Stimulated activated CD4-positive, alpha-beta T cell treated with anti-CD3 and anti-CD28 coated beads, Interleukin-15, amount 100 ng/mL, for 1 hour (primary cell): ENCODE results near the gene C9orf152.
"Not testable (repeated sequence)": the region's sequence is repeated elsewhere in the genome, so short reads cannot be mapped to it uniquely, and the experiment has no call there.

Source experiments
- DNase-seq, 2 donors: peaks; one replicate each; pipeline ENCODE4 v3.0.0-alpha.2; 2020; ENCODE audit warnings: low read depth in 1 of 2, low spot score in 1 of 2

The C9orf152 gene, protein sequence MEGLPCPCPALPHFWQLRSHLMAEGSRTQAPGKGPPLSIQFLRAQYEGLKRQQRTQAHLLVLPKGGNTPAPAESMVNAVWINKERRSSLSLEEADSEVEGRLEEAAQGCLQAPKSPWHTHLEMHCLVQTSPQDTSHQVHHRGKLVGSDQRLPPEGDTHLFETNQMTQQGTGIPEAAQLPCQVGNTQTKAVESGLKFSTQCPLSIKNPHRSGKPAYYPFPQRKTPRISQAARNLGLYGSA

DNA sequence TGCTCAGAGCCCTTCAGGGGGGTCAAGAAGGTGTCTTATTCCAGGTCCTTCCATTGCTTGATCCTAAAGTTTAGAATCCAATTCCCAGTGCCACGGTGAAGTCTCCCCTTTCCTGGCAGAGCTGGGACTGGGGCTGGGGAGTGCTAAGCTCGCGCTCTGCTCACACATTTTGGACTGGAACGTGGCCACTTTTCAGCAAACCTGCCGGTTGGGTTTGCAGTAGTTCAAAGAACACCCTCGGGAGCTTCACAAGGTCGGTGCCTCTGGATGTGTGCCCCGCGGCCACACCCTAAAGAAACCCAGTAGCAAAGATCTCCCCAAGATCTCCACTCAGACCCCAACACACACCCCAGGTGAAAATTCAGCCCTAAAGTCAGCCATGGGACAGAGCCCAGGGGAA lies at the start of gene C9orf152:
Gene C9orf152, minus strand, starts transcription at position 129 of the 400 bp plus-strand sequence. CDS start 580 bp downstream, outside the sequence.
- no peak for DNase-seq

DNA sequence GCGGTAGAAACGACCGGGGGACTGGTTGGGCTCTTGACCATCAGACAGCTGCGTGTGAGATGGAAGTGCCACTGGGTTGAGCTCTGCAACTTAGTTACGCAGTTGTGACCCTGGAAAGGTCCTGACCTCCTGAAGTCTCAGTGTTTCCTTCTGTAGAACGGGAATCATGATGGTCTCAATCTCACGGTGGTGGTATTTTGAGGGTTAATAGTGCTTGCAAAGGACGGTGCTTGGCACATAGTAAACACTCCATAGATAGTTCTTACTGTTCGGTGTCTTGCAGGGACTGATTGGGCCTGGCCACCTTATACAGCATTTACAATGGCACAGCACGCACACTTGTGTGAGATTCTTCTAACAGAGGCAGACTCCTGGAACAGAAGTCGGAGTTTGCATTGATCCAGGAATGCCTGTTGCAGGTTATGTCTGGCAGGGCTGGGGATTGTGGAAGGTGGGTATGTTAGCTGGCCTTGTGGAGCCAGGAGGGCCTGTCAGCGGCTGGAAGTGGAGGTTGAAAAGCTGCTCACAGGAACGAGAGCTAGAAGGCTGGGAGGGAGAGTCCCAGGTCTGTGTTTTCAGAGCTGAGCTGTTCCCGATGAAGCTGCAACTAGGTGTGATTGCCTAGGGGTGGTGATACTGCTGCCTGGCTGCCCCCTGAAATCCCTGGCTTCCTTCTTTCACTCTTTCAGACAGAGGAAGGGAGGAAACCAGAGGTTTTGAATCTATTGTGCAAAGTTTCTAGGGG lies 49.3 kb upstream of the C9orf152 start:
- DNase-seq: no peak

DNA sequence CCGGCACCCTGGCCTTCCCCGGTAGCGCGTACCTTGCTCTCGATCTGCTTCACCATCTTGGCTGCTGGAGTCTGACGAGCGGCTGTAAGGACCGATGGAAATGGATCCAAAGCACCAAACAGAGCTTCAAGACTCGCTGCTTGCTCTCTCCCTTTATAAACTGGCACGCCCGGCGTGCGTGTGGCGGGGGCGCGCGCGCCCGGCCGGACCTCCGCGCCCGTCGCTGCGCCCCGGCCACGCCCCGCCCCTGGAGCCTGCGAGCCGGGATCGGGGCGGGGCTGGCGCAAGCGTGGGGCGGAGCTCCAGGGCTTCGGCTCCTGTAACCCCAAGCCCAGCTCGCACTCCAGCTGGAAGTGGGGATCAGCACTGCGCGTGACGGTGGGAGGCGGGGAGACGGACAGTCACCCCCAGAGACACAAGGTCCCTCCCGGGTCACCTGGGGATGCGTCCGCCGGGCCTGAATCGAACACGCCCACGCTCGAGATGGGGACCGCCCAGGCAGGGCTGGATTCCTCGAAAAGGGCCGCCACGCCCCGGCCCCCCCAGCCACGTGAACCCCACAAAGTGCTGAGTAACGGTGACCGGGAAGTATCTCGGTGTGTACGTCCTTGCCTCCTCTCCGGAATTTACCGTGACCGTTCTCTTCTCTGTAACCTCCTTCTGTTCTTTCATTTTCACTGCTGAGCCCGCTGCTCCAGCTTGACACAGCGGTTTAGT lies 48.6 kb upstream of the C9orf152 start, which contains the start of gene TXN:
Gene TXN, minus strand, starts transcription at position 128 of the 717 bp plus-strand sequence. Its CDS starts 72 bp downstream, at position 56.
- DNase-seq: peak; percentile 62 to 89

DNA sequence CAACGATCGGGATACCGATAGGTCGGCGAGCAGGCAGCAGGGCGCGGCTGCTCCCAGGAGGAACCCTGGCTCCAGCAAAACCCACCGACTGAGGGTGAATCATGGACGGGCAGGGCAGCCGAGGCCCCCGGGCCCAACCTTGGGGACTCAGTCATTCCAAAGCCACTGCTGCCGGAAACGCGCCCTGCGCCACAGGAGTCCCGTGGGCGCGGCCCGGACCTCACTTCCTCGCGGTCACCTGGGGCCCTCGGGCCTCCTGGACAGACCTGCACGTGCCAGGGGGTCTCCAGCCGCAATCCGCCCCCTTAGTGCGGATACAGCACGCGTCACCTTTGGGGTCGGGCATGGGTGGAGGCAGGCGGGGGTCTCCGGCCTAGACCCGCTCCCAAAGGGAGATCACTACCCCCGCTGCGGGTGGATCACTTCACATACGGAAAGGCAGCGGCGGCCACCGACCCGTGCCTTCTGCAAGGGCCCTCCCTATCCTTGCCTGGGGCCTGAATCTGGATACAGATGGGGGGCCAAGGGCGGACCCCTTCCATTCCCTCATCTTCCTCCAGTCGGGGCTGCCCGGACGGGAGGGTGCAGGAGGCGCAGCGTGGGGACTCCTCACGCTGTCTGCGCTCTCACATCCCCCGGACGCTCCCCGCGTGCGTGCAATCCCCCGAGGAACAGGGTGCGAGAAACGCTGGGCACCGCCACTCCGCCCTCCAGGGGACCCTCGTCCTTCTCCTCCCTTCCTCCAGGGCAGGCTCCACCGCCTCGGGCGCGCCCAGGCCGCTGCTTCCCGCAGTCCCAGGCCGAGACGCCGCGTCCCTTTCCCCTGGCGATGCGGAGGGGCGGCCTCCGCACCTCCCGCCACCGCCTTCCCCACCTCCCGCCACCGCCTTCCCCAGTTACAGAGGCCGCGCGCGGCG lies 47.8 kb upstream of the C9orf152 start:
- DNase-seq: peak; percentile 7 to 36

DNA sequence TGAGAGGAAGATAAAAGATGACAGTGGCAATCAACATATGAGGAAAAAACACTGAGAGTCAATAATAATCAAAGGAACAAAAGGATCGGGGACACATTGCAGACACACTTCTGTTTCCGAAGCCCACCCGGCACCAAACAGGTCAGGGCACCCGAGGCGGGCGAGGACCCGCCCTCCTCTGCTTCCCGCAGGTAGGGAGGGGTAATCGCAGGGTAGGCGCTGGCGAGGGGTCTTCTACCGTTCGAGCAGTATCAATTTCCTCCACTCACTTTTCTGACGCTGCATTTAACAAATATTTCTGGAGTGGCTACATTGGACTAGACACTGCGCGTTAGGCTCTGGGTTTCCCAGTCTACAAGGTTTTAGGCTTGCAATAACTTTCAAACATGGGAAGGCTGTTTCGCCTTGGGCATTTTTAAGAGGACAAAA lies 47.1 kb upstream of the C9orf152 start:
- DNase-seq: no peak

DNA sequence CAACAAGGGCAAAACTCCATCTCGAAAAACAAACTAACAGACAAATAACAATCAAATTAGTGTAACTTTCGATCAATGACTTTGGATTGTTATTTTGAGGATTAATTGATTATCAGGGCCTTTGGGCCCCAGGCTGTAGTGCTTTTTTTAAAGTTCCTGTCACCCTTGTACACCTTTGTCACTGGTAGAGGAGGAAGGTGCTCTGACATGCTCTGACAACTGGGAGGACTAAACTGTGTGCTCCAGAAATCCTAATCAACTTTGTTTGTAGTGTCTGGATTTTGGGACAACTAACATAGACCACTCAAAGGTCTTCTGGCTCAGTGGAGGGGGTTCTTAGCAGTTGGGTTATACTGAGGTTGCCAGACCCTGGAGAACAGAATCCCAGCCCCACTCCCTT lies 46.5 kb upstream of the C9orf152 start:
- DNase-seq: no peak

DNA sequence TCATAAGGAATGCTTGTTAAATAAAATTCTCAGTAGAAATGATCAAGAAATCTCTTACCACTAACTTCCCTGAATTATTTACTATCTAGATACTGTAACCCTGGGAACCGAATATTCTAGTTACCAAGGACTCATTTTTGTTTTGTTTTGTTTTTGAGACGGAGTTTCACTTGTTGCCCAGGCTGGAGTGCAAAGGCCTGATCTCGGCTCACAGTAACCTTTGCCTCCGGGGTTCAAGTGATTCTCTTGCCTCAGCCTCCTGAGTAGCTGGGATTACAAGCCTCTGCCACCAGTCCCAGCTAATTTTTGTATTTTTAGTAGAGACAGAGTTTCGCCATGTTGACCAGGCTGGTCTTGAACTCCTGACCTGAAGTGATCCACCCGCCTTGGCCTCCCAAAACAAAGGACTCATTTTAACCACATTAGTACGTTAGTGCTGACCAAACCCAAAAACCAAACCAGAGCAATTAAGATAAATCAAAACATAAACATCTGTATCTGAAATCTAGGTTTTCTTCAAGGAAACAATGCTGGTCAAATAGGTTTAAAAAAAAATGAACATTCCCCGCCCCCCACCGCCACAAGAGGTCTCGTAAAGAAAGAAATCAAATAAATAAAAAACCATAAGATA lies 44.7 kb upstream of the C9orf152 start:
- no peak for DNase-seq

DNA sequence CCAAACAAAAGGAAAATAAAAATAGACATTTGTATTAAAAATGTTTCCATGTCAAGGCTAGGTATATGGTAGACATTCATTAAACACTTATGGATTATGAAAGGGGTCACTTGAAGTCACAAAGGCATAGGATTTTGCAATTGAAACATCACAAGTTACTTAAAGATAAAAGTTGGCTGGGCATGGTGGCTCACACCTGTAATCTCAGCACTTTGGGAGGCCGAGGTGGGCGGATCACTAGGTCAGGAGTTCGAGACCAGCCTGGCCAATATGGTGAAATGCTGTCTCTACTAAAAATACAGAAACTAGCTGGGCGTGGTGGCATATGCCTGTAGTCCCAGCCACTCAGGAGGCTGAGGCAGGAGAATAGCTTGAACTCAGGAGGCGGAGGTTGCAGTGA lies 43.8 kb upstream of the C9orf152 start:
- DNase-seq: not testable (repeated sequence)

DNA sequence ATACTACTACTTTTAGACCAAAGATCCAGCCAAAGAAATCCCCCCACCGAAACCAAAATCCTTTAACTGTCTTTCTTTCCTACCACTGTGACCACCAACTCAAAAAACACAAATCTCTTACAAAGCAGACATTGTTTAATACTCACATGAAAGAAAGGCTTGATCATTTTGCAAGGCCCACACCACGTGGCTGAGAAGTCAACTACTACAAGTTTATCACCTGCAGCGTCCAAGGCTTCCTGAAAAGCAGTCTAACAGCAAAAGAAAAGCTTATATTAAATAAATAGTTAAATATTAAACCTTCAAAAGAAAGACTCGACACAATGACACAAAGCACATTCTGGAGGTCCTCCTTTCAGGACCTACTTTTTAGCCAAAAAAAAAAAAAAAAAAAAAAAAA lies 43.3 kb upstream of the C9orf152 start:
- DNase-seq: no peak

DNA sequence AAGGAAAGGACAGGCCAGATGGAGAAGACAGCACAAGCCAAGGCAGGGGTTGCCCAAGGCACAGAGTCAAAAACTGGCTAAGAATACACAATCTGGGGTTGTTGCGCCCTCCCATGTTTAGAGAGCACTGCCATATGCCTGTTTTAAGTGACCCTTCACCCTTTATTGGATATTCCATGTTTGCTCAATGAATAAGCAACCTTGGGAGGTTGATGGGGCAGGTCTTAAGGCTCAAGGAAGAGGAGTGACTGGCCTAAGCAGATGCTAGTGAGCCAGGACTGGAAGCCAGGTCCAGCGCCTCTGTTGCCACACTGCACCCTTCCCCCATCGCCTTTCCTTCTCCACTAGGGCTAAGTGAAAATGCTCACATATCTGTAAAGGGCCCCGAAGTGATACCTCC lies 41.6 kb upstream of the C9orf152 start:
- DNase-seq: no peak

DNA sequence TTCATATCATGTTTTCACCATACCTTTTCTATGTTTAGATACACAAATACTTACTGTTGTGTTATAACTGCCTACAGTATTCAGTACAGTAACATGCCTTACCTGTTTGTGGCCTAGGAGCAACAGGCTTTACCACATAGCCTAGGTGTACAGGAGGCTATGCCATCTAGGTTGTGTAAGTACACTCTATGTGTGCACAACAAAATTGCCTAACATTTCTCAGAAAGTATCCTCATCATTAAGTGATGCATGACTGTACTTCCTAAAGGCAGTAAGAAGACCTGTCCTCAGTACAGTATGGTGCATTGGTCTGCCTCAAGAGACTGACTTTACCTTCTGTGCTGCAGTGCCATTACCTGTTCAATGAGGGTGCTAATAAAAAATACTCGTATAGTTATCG lies 40.4 kb upstream of the C9orf152 start:
- no peak for DNase-seq

DNA sequence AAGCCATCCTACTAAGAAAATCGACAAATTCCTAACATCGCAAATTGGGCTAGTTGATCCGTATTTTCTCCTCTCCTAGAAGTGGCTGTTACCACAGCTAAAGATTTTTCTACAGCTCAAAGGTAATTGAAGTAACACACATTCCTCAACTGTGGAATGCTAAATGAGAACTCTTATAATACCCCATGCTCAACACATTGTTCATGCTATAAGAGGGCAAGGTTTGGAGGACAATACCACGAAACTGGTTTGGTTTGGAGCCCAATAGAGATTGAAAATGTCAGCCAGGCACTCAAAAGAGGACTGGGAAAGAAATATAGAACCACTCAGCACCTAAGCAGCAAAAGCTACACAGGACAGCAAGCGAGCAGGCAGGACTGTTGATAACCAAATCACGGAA lies 38.3 kb upstream of the C9orf152 start:
- DNase-seq: no peak

DNA sequence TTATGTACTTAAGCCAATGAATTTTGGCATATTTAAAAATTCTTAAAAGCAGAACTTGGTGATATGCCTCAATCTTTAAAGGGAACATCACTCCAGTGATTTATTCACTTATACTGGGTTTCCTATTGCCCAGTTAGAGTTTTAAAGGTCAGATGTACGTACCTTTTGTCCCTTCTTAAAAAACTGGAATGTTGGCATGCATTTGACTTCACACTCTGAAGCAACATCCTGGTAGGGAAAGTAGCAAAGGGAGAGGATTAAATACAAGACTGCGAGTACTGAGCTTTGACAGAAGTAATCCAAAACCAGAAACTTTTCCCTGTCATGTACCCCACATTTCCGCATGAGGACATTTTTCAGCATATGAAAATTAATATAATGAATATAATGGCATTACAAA lies 36.7 kb upstream of the C9orf152 start:
- no peak for DNase-seq

DNA sequence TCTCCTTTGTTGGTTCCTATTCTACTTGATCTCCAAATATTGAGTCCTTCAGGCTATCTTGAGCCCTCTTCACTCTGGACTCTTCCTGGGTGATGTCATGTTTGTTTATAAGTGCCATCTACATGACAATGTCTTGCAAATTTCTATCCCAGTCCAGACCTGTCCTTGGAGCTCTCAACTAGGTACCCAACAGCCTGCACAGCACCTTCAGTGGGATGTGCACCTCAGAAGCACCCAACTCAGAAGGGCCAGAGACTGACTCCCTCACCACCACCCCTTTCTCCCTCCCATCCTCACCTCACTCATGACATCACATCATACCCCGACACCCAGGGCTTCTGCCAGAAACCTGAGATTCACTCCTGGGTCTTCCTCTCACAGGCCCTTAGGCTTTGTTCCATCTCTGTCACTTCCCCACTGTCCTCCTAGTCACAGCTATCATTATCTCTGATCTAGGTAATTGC lies 33.9 kb upstream of the C9orf152 start:
- no peak for DNase-seq

DNA sequence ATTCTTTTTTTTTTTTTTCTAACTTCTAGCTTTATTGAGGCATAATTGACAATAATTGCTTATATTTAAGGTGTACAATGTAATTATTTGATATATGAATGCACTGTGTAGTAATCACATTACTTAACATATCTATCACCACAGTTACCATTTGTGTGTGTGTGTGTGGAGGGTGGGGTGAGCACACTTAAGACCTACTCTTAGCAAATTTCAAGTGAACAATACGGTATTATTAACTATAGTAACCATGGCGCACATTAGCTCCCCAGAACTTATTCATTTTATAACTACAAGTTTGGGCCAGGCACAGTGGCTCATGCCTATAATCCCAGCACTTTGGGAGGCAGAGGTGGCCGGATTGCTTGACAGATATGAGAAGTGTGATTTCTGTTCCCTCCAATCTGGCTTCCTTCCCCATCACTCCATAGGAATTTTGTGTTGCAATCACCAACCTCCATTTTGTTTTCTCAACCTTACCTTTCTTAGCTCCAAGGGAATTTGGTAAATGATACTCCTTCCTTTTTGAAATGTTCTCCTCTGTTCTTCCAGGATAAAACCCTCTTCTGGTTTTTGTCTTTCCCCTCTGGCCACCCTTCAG lies 33.4 kb upstream of the C9orf152 start:
- no peak for DNase-seq

DNA sequence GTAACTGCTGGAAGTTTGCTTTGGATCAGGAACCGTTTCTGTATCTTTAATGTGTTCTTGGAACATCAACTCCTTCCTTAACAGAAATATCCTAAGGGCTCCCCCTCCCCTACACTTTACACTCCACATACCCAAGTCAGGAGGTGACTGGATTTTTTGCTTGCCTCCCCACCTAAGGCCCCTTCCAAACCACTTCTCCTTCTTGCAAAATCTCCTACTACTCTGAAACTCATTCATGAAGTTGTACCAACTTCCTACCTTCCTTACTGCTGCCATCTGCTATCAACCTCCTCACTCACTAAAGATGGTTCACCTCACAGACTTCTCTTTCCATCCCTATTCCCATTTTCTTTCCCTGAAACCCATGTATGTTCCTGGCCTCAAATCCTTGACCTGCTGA lies 32.2 kb upstream of the C9orf152 start:
- DNase-seq: no peak

DNA sequence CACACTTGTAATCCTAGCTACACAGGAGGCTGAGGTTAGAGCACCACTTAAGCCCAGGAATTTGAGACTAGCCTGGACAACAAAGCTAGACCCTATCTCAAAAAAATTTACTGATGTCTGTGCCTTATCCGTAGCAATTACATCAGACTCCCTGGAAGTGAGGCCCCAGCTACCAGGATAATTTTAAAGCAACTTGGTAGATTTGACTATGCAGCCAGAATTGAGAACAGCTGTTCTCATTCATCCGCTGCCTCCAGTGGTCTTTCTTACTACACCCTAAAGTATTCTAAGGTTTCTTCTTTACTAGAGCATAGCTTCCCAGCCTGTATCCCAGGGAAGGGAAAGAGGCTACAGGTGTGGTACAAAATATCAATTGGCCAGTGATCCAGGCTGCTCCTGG lies 20.4 kb upstream of the C9orf152 start:
- no peak for DNase-seq

DNA sequence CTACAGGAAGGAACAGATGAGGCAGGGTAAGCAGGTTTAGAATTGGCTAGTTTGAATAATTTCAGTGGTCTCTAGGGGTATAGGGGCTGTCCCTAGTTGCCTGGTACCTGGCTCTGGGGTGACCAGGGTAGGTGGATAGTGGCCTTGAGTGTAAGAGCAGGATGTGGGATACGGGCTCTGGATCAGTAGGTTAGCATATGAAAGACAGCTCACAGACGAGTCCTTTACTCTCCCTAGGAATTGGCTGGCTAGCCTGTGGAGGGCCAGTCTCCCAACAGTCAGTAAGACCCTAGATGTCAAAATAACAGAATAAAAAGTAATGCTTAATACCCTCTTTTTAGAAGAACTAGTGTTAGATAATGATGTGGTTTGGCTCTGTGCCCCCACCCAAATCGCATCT lies 16.6 kb upstream of the C9orf152 start:
- no peak for DNase-seq

DNA sequence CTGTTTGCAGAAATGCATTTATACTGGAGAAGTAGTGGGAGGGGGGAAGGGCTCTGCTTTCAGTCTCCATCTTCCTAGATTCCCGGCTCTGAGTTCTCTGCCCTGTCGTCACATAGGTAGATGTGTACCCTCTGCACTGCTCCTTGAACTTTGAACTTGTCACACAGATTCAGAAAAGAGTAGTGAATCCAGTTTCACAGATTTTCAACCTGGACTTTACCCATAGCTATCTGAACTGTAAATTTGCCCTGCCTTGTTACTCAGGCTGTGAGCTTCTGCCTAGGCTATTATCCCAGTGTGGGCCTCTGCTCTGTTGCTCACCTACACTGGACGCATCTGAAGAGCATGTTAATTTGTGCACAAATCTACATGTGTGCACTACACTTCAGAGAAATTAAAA lies 12.8 kb upstream of the C9orf152 start:
- DNase-seq: no peak

DNA sequence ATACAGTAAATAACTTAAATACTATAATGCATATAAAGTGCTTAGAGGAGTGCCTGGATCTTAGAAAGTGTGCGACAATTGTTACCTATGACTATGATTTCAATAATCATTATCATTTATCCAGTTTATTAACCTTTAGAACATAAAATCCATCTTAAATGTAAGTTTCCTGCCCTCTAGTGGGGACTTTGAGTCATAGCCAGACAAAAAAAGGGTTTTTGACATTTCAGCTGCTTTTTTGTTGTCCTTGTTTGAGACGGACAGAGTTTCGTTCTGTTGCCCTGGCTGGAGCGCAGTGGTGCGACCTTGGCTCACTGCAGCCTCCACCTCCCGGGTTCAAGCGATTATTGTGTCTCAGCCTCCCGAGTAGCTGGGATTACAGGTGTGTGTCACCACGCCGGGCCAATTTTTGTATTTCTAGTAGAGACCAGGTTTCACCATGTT lies 9.7 kb upstream of the C9orf152 start:
- no peak for DNase-seq
